Spinal cord (tissue), 10 donors: Measurements from ENCODE around the gene VRK3. TPM values are rescaled to one million over a fixed set of nuclear protein-coding genes. Genes with fewer than 3 reads are reported as not detected.

Experiments
- DNase-seq, 6 donors: peaks; one replicate each; pipeline versions ENCODE4 v3.0.0 to v3.0.0-alpha.2; 2013 to 2015; ENCODE audit warnings: low spot score in 6 of 6, low read depth in 4 of 6
- H3K27ac ChIP-seq: one replicate; pipeline ENCODE4 v1.5.1; 2013; ENCODE audit warnings: low read depth, low read length, control low read depth
- H3K27me3 ChIP-seq: one replicate; pipeline ENCODE4 v1.6.1; 2013; ENCODE audit warnings: low read length; ENCODE audit not compliant: control insufficient read depth, insufficient read depth
- H3K36me3 ChIP-seq: one replicate; pipeline ENCODE4 v1.6.1; 2013; ENCODE audit warnings: low read length; ENCODE audit not compliant: control insufficient read depth, insufficient read depth
- H3K4me1 ChIP-seq: one replicate; pipeline ENCODE4 v1.6.1; 2013; ENCODE audit warnings: low read length; ENCODE audit not compliant: control insufficient read depth, insufficient read depth
- H3K4me3 ChIP-seq: one replicate; pipeline ENCODE4 v1.5.1; 2013; ENCODE audit warnings: low read depth, low read length, control low read depth
- H3K9me3 ChIP-seq: one replicate; pipeline ENCODE4 v1.6.1; 2013; ENCODE audit warnings: low read length; ENCODE audit not compliant: control insufficient read depth, insufficient read depth
- whole genome bisulfite sequencing: methylation state at CpG from one replicate; pipeline ENCODE4 v1.1.5; 2013; ENCODE audit warnings: missing lambda C conversion rate; ENCODE audit not compliant: insufficient coverage; 5-methylcytosine and 5-hydroxymethylcytosine counted together
- polyA plus RNA-seq, 2 donors: library from polyadenylated mRNA; unstranded; fragments of 120-200 nt; gene quantifications; one replicate each; pipeline ENCODE4 v1.2.1, GENCODE V29; 2013; ENCODE audit not compliant: insufficient read length in 2 of 2
- total RNA-seq, 2 donors: library from RNA; depleted of rRNA in 1 of 2; stranded (reverse); fragments of 120-200 nt in 1 of 2; fragments of >200 nt in 1 of 2; gene quantifications; one replicate each; pipeline versions ENCODE4 v1.2.3 to v1.2.4, GENCODE V29; 2013 to 2014
- donor health status: healthy.

VRK3 gene
- total and polyA plus RNA-seq, 4 donors, result 18.9 to 58.3 (median 45.0) TPM

GRCh38 chr19:49954092-49954829 is 70.9 kb downstream of the VRK3 start:
- Histone ChIP-seq H3K27ac (peak overlapping the region; percentile 52), H3K27me3 (no peaks in the 10 kb centered on the region), H3K9me3 (no peaks in the 10 kb centered on the region), H3K4me3 (no peak overlapping the region), H3K36me3 (no peaks in the 10 kb centered on the region), H3K4me1 (peaks cover 17% of the 10 kb centered on the region)
- DNase-seq, result peak in 2 of 6 donors; percentile 9 to 43
- 46% methylated on average over 12 of the region's 12 CpGs for WGBS

GRCh38 chr19:49953416-49953815 is 71.8 kb downstream of the VRK3 start:
- peaks cover 17% of the 10 kb centered on the region for H3K4me1 ChIP-seq

GRCh38 chr19:49952906-49953305 is 72.3 kb downstream of the VRK3 start:
- 72% methylated on average over 13 of the region's 13 CpGs for WGBS
- H3K27me3 ChIP-seq, result no peaks in the 10 kb centered on the region
- no peaks in the 10 kb centered on the region for H3K36me3 ChIP-seq
- H3K9me3 ChIP-seq, result no peaks in the 10 kb centered on the region
- H3K27ac ChIP-seq, result peak overlapping the region; percentile 27
- no peak for DNase-seq
- H3K4me3 ChIP-seq, result no peak overlapping the region
- H3K4me1 ChIP-seq, result peaks cover 17% of the 10 kb centered on the region

More at GRCh38 chr19:49953416-49953815, 71.8 kb downstream of the VRK3 start:
- no peak for DNase-seq
- WGBS, result 59% methylated on average over 2 of the region's 7 CpGs
- Histone ChIP-seq H3K27me3 (no peaks in the 10 kb centered on the region), H3K27ac (peak overlapping the region; percentile 27), H3K4me3 (no peak overlapping the region), H3K36me3 (no peaks in the 10 kb centered on the region), H3K9me3 (no peaks in the 10 kb centered on the region)

- no peak overlapping the region for H3K4me3 ChIP-seq
- no peaks in the 10 kb centered on the region for H3K9me3 ChIP-seq
- no peak overlapping the region for H3K27ac ChIP-seq
- no peak for DNase-seq
- no peaks in the 10 kb centered on the region for H3K27me3 ChIP-seq
- H3K4me1 ChIP-seq, result peaks cover 17% of the 10 kb centered on the region
- H3K36me3 ChIP-seq, result no peaks in the 10 kb centered on the region
These were observed 72.7 kb downstream of the VRK3 start for GRCh38 chr19:49952479-49952836.

- DNase-seq, result no peak
- Histone ChIP-seq H3K27ac (no peak overlapping the region), H3K36me3 (no peaks in the 10 kb centered on the region), H3K9me3 (no peaks in the 10 kb centered on the region), H3K27me3 (no peaks in the 10 kb centered on the region), H3K4me1 (peaks cover 17% of the 10 kb centered on the region), H3K4me3 (no peak overlapping the region)
- WGBS, result 86% methylated on average over 8 of the region's 9 CpGs
These were observed 73.2 kb downstream of the VRK3 start for GRCh38 chr19:49951806-49952478.

GRCh38 chr19:49950956-49951526 is 74.1 kb downstream of the VRK3 start:
- Histone ChIP-seq H3K27me3 (no peaks in the 10 kb centered on the region), H3K36me3 (no peaks in the 10 kb centered on the region), H3K27ac (no peak overlapping the region), H3K4me3 (no peak overlapping the region), H3K9me3 (no peaks in the 10 kb centered on the region), H3K4me1 (peaks cover 17% of the 10 kb centered on the region)
- DNase-seq, result no peak
- WGBS, result 82% methylated on average over 13 of the region's 13 CpGs

GRCh38 chr19:49950590-49950948 is 74.6 kb downstream of the VRK3 start:
- no peaks in the 10 kb centered on the region for H3K36me3 ChIP-seq
- no peaks in the 10 kb centered on the region for H3K27me3 ChIP-seq
- peaks cover 17% of the 10 kb centered on the region for H3K4me1 ChIP-seq
- WGBS, result 81% methylated on average over 2 of the region's 5 CpGs
- DNase-seq, result no peak
- H3K27ac ChIP-seq, result no peak overlapping the region
- no peaks in the 10 kb centered on the region for H3K9me3 ChIP-seq
- H3K4me3 ChIP-seq, result no peak overlapping the region

- DNase-seq, result no peak
- H3K27ac ChIP-seq, result no peak overlapping the region
- no peaks in the 10 kb centered on the region for H3K27me3 ChIP-seq
- H3K9me3 ChIP-seq, result no peaks in the 10 kb centered on the region
- H3K4me1 ChIP-seq, result peaks cover 12% of the 10 kb centered on the region
- no peaks in the 10 kb centered on the region for H3K36me3 ChIP-seq
- 17% methylated on average over 5 of the region's 11 CpGs for WGBS
- H3K4me3 ChIP-seq, result no peak overlapping the region
These were observed 75.2 kb downstream of the VRK3 start for GRCh38 chr19:49949742-49950589.

- 88% methylated on average over 7 of the region's 8 CpGs for WGBS
- DNase-seq, result no peak
- no peaks in the 10 kb centered on the region for H3K27me3 ChIP-seq
These were observed 78.8 kb downstream of the VRK3 start for GRCh38 chr19:49946415-49946814.

More at GRCh38 chr19:49946415-49946814, 78.8 kb downstream of the VRK3 start:
- Histone ChIP-seq H3K4me1 (no peaks in the 10 kb centered on the region), H3K4me3 (no peak overlapping the region), H3K9me3 (no peaks in the 10 kb centered on the region), H3K27ac (no peak overlapping the region), H3K36me3 (no peaks in the 10 kb centered on the region)
